Duodenal mucosa (tissue), 2 donors: ENCODE results near the gene TMEM62.
"Not testable (repeated sequence)": the region's sequence is repeated elsewhere in the genome, so short reads cannot be mapped to it uniquely, and the experiment has no call there.

ENCODE experiments used
- H3K27ac ChIP-seq: one replicate; pipeline ENCODE4 v1.7.0; 2013; ENCODE audit warnings: low read depth, low read length
- H3K27me3 ChIP-seq, 2 donors: one replicate each; pipeline ENCODE4 v1.7.0; 2013; ENCODE audit warnings: low read length in 2 of 2, control low read depth in 1 of 2; ENCODE audit not compliant: insufficient read depth in 2 of 2, control insufficient read depth in 1 of 2
- H3K36me3 ChIP-seq, 2 donors: one replicate each; pipeline ENCODE4 v1.7.0; 2013; ENCODE audit warnings: low read length in 2 of 2, control low read depth in 1 of 2; ENCODE audit not compliant: insufficient read depth in 2 of 2, control insufficient read depth in 1 of 2
- H3K4me1 ChIP-seq, 2 donors: one replicate each; pipeline ENCODE4 v1.7.0; 2013; ENCODE audit warnings: low read length in 2 of 2, control low read depth in 1 of 2; ENCODE audit not compliant: insufficient read depth in 2 of 2, control insufficient read depth in 1 of 2
- H3K4me3 ChIP-seq, 2 donors: one replicate each; pipeline ENCODE4 v1.7.0; 2013; ENCODE audit warnings: low read length in 2 of 2, low read depth in 1 of 2
- H3K9ac ChIP-seq, 2 donors: one replicate each; pipeline ENCODE4 v1.7.0; 2013; ENCODE audit warnings: low read length in 2 of 2, low read depth in 1 of 2
- H3K9me3 ChIP-seq, 2 donors: one replicate each; pipeline ENCODE4 v1.7.0; 2013; ENCODE audit warnings: low read length in 2 of 2, control low read depth in 1 of 2; ENCODE audit not compliant: control insufficient read depth in 1 of 2

TMEM62 gene

DNA sequence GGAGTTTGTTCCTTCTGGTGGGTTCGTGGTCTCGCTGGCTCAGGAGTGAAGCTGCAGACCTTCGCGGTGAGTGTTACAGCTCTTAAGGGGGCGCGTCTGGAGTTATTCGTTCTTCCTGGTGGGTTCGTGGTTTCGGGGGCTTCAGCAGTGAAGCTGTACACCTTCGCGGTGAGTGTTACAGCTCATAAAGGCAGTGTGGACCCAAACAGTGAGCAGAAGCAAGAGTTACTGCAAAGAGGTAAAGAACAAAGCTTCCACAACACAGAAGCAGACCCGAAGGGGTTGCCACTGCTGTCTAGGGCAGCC lies 92.5 kb downstream of the TMEM62 start:
- not testable (repeated sequence) for H3K9me3 ChIP-seq, H3K27me3 ChIP-seq, H3K36me3 ChIP-seq, H3K4me3 ChIP-seq, H3K4me1 ChIP-seq, H3K27ac ChIP-seq, H3K9ac ChIP-seq

DNA sequence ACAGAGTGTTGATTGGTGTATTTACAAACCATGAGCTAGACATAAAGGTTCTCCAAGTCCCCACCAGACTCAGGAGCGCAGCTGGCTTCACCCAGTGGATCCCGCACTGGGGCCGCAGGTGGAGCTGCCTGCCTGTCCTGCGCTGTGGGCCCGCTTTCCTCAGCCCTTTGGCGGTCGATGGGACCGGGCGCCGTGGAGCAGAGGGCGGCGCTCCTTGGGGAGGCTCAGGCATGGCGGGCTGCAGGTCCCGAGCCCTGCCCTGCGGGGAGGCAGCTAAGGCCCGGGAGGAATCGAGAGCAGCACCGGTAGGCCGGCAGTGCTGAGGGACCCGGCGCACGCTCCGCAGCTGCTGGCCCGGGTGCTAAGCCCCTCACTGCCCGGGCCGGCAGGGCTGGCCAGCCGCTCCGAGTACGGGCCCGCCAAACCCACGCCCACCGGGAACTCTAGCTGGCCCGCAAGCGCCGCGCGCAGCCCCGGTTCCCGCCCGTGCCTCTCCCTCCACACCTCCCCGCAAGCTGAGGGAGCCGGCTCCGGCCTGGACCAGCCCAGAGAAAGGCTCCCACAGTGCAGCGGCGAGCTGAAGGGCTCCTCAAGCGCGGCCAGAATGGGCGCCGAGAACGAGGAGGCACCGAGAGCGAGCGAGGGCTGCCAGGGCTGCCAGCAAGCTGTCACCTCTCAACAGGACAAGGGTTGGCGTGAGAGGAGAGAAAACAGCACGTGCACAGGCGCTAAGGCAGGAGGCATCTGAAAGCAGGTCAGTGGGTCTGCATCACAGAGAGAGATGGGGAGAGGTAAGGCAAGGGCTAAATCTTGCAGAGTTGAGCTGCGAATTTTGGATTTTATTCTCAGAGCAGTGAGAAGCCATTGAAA lies 93.3 kb downstream of the TMEM62 start:
- H3K27me3 ChIP-seq: no peaks in the 10 kb centered on the region
- no peak overlapping the region for H3K4me3 ChIP-seq
- H3K4me1 ChIP-seq: no peaks in the 10 kb centered on the region
- no peak overlapping the region for H3K27ac ChIP-seq
- H3K9me3 ChIP-seq: no peaks in the 10 kb centered on the region
- H3K9ac ChIP-seq: no peak overlapping the region
- H3K36me3 ChIP-seq: no peaks in the 10 kb centered on the region

DNA sequence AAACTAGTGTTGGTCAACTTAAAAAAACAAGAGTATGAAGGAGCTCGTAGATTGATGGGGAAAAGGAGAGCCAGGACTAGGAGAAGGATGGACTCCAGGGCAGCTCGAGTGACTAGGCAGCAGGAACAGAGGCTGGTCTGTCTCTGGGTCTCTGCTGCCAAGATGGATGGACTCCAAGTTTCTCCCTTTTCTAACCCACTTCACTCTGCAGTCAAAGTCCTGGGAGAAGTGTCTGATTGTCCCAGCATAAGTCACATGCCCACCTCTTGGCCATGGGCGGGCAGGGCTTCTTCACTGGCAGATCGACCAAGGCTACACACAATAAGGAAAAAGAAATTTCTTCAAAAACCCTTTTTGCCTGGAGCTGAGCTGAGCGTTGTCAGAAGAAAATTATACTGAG lies 96.6 kb downstream of the TMEM62 start:
- H3K36me3 ChIP-seq: no peaks in the 10 kb centered on the region
- H3K9me3 ChIP-seq: no peaks in the 10 kb centered on the region
- H3K4me3 ChIP-seq: no peak overlapping the region
- no peak overlapping the region for H3K27ac ChIP-seq
- H3K9ac ChIP-seq: no peak overlapping the region
- H3K27me3 ChIP-seq: no peaks in the 10 kb centered on the region
- H3K4me1 ChIP-seq: no peaks in the 10 kb centered on the region

DNA sequence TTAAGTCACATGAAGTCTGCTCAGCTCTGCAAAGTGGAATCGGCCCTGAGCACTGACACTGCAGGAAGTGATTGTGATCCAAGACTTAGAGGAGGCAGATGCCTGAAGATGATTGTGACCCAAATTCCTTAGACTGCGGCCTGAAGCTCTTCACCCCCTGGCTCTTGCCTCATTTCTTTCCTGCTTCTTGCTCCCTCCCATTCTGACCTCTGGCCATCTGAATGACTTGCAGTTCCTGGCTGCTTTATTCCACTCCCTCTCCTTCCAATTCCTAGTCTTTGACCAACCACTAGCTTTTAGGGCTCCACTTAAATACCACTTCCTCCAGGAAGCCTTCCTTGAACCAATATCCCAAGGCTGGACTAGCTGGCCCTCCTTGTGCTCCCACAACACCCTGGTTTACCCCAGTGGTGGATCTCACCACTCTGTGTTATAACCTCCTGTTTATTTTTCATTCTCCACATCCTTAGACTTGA lies 97.3 kb downstream of the TMEM62 start:
- Histone ChIP-seq H3K9ac (no peak overlapping the region), H3K4me3 (no peak overlapping the region), H3K27me3 (no peaks in the 10 kb centered on the region), H3K9me3 (no peaks in the 10 kb centered on the region), H3K4me1 (no peaks in the 10 kb centered on the region), H3K27ac (no peak overlapping the region), H3K36me3 (no peaks in the 10 kb centered on the region)

DNA sequence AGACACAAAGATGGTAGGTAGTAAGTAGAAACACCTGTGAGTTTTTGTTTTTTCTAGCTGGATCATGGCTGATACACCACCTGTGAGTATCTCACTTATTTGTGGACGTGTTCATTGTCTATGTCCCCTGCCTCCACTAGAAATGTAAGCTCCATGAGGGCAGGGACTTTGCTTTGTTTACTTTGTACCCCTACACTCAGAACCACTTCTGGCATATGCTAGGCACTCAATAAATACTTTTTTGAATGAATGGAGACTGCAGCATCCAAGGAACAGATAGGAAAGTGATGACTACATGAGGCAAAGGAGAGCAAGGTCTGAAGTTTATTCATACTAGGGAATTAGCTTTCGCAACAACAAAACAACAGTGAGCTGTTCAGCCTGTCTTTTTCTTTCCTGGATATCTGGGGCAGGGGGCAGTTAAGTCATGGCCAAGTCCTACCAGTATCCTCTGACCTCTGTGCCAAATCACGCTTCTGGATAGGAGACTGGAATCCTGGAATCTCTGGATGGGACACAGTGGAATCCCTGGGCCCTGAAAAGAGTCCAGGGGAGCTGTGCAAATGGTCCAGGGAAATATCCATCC lies 99.0 kb downstream of the TMEM62 start:
- Histone ChIP-seq H3K9me3 (no peaks in the 10 kb centered on the region), H3K4me1 (no peaks in the 10 kb centered on the region), H3K9ac (no peak overlapping the region), H3K27ac (no peak overlapping the region), H3K27me3 (no peaks in the 10 kb centered on the region), H3K4me3 (no peak overlapping the region), H3K36me3 (no peaks in the 10 kb centered on the region)
